B cell (primary cell): ENCODE measurements around the gene EPB41L4B.

Experiments
- EZH2 ChIP-seq: IDR thresholded peaks from 2 replicates; pipeline ENCODE4 v1.6.1; 2012; ENCODE audit warnings: borderline replicate concordance, low read depth, mild to moderate bottlenecking, moderate library complexity, low read length; ENCODE audit not compliant: insufficient read depth, poor library complexity, severe bottlenecking
- TF ChIP-seq, protein P1 (sequence below): fragments of 200-600 bp; IDR thresholded peaks from one replicate; pipeline ENCODE4 v1.8.0; 2022; ENCODE audit warnings: antibody characterized with exemption, mild to moderate bottlenecking

DNA sequence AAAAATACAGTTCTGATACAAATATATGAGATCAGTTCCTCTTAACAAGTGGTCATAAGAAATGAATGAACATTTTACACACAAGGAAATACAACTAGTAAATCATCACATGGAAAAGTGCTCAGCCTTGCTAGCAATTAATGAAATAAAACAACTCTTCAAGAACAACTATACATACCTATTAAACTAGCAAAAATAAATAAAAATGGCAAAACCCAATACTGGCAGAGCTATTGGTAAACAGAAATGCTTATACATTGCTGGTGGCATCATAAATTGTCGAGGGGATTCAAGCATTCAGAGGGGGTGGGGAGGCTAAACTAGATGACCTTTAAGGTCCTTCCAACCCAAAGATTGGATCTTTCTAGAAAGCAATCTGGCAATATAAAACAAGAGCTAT, 147.9 kb downstream of the EPB41L4B start:
- TF ChIP-seq, protein P1, sequence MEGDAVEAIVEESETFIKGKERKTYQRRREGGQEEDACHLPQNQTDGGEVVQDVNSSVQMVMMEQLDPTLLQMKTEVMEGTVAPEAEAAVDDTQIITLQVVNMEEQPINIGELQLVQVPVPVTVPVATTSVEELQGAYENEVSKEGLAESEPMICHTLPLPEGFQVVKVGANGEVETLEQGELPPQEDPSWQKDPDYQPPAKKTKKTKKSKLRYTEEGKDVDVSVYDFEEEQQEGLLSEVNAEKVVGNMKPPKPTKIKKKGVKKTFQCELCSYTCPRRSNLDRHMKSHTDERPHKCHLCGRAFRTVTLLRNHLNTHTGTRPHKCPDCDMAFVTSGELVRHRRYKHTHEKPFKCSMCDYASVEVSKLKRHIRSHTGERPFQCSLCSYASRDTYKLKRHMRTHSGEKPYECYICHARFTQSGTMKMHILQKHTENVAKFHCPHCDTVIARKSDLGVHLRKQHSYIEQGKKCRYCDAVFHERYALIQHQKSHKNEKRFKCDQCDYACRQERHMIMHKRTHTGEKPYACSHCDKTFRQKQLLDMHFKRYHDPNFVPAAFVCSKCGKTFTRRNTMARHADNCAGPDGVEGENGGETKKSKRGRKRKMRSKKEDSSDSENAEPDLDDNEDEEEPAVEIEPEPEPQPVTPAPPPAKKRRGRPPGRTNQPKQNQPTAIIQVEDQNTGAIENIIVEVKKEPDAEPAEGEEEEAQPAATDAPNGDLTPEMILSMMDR: no peak
- TF ChIP-seq EZH2: no peak
